ENCODE results near the gene RPS15.

DNA sequence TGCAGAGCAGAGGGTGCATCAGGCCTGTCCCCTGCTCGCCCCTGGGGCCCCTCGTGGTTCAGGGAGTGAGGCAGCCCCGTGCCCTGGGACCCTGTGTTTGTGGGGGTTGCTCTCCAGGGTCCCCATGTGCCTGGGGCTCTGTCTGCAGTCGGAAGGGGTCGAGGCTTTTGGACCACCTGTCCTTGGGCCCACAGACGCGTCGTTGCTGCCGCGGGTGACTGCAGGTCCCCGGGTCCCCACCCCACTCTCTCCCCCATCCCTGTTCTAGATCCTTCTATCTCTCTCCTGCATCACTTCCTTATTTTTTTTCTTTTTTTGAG, 50.0 kb downstream of the RPS15 start:
- TF ChIP-seq YY1 (IDR thresholded peaks at IDR 0.05; ENCODE audit: insufficient read depth, insufficient read length) (no peak), SUZ12 (IDR thresholded peaks at IDR 0.05; ENCODE audit: extremely low read depth, insufficient read depth, insufficient read length) (no peak)
